ENCODE results near the gene IRF1.

DNA sequence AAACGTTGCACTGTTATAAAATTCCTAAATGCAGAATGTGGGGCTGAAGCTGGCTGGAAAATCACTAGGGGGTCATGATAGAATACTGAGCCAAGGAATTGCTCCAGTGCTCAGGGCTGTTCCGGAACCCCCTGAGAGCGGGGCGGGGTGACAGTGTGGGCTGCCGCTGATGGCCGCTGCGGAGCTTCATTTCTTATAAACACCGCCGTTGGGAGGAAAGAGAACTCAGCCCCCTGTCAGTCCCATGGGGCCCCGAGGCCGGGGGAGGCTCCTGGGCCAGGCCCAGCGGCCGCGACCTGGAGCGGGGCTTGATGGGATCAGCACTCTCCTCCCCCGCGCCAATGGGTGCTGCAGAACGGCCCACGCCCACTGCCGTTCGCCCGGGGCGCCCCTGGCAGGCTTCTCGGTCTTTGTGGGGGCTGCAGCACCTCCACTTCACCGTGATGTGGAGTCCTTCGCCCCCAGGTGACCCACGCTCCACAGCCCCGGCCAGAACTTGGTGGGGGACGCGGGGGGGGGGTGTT is 5.2 kb upstream of the IRF1 start:
- peak in 1 of 7 experiments; percentile 9 for TF ChIP-seq CTCF (IDR thresholded peaks at IDR 0.05)
- TF ChIP-seq POLR2A (IDR thresholded peaks at IDR 0.05): peak in 2 of 3 donors; percentile 72 to 73
